ENCODE measurements around the gene GCSAML. TPM values are rescaled to one million over a fixed set of nuclear protein-coding genes. Genes with fewer than 3 reads are reported as not detected.

The GCSAML gene
- total and polyA plus RNA-seq, 9 of the 15 experiments (the other 6 are each of a cell fraction or from before 2014, with no cell fraction given) = 0.01 TPM; not detected in 8

DNA sequence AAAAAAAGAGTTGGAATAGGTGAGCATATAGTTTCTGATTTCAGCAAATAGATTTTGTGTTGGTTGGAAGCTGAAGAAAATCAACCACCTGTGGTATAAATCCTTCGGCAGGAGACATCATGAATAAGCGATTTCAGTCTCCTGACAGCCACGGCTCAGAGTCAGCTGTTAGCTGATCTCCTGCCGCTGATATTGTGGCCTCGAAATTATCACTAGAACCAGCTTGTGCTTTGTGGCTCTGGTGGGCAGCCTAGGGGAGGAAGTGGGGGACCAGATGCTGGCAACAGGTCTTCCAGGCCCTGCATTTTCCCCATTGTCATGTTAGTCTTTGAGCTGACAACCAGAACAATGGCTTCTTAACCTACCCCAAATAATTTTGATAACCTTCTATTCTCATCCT lies 842 bp upstream of the GCSAML start (continued):
- TF ChIP-seq, protein P1, sequence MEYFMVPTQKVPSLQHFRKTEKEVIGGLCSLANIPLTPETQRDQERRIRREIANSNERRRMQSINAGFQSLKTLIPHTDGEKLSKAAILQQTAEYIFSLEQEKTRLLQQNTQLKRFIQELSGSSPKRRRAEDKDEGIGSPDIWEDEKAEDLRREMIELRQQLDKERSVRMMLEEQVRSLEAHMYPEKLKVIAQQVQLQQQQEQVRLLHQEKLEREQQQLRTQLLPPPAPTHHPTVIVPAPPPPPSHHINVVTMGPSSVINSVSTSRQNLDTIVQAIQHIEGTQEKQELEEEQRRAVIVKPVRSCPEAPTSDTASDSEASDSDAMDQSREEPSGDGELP (CRISPR knock-in tag; IDR thresholded peaks at IDR 0.05; ENCODE audit: borderline replicate concordance) = peak; percentile 98
- no peak for TF ChIP-seq ZNF57 (CRISPR knock-in tag; IDR thresholded peaks at IDR 0.05)
- no peak for TF ChIP-seq ETS2 (tag; IDR thresholded peaks at IDR 0.05; ENCODE audit: borderline replicate concordance, poor library complexity, severe bottlenecking)
- TF ChIP-seq, protein P2, sequence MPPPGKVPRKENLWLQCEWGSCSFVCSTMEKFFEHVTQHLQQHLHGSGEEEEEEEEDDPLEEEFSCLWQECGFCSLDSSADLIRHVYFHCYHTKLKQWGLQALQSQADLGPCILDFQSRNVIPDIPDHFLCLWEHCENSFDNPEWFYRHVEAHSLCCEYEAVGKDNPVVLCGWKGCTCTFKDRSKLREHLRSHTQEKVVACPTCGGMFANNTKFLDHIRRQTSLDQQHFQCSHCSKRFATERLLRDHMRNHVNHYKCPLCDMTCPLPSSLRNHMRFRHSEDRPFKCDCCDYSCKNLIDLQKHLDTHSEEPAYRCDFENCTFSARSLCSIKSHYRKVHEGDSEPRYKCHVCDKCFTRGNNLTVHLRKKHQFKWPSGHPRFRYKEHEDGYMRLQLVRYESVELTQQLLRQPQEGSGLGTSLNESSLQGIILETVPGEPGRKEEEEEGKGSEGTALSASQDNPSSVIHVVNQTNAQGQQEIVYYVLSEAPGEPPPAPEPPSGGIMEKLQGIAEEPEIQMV (tag; conservative IDR thresholded peaks at IDR 0.05; ENCODE audit: low read depth) = no peak
- no peak for TF ChIP-seq ZNF232 (CRISPR knock-in tag; IDR thresholded peaks at IDR 0.05)
- no peak for TF ChIP-seq RAD21 (CRISPR knock-in tag; conservative IDR thresholded peaks at IDR 0.05 in 1 of 2, IDR thresholded peaks at IDR 0.05 in 1 of 2)
- no peak for TF ChIP-seq ZFPM2 (CRISPR knock-in tag; IDR thresholded peaks at IDR 0.05)
- TF ChIP-seq TRIM24 (IDR thresholded peaks at IDR 0.05) = peak in 1 of 2 experiments; percentile 48; a peak in 1 of 4 replicates
- 0 out of 2 replicates have a peak, but pooled peaks have one; percentile 17 for TF ChIP-seq ZNF134 (CRISPR knock-in tag; conservative IDR thresholded peaks at IDR 0.05)
- no peak for TF ChIP-seq SAFB2 (IDR thresholded peaks at IDR 0.05; ENCODE audit: borderline replicate concordance, low read depth, low read length, severe bottlenecking)
- TF ChIP-seq POLR2AphosphoS5 (IDR thresholded peaks at IDR 0.05; ENCODE audit: control insufficient read depth, insufficient read depth, low read depth, low read length) = peak; percentile 40; the same call in 1 of the 2 replicates
- TF ChIP-seq KDM4B (IDR thresholded peaks at IDR 0.05; ENCODE audit: borderline replicate concordance in 2 of 2, low read depth in 1 of 2) = no peak
- TF ChIP-seq DACH1 (IDR thresholded peaks at IDR 0.05; ENCODE audit: partially characterized antibody) = peak; percentile 53
- TF ChIP-seq, protein P3, sequence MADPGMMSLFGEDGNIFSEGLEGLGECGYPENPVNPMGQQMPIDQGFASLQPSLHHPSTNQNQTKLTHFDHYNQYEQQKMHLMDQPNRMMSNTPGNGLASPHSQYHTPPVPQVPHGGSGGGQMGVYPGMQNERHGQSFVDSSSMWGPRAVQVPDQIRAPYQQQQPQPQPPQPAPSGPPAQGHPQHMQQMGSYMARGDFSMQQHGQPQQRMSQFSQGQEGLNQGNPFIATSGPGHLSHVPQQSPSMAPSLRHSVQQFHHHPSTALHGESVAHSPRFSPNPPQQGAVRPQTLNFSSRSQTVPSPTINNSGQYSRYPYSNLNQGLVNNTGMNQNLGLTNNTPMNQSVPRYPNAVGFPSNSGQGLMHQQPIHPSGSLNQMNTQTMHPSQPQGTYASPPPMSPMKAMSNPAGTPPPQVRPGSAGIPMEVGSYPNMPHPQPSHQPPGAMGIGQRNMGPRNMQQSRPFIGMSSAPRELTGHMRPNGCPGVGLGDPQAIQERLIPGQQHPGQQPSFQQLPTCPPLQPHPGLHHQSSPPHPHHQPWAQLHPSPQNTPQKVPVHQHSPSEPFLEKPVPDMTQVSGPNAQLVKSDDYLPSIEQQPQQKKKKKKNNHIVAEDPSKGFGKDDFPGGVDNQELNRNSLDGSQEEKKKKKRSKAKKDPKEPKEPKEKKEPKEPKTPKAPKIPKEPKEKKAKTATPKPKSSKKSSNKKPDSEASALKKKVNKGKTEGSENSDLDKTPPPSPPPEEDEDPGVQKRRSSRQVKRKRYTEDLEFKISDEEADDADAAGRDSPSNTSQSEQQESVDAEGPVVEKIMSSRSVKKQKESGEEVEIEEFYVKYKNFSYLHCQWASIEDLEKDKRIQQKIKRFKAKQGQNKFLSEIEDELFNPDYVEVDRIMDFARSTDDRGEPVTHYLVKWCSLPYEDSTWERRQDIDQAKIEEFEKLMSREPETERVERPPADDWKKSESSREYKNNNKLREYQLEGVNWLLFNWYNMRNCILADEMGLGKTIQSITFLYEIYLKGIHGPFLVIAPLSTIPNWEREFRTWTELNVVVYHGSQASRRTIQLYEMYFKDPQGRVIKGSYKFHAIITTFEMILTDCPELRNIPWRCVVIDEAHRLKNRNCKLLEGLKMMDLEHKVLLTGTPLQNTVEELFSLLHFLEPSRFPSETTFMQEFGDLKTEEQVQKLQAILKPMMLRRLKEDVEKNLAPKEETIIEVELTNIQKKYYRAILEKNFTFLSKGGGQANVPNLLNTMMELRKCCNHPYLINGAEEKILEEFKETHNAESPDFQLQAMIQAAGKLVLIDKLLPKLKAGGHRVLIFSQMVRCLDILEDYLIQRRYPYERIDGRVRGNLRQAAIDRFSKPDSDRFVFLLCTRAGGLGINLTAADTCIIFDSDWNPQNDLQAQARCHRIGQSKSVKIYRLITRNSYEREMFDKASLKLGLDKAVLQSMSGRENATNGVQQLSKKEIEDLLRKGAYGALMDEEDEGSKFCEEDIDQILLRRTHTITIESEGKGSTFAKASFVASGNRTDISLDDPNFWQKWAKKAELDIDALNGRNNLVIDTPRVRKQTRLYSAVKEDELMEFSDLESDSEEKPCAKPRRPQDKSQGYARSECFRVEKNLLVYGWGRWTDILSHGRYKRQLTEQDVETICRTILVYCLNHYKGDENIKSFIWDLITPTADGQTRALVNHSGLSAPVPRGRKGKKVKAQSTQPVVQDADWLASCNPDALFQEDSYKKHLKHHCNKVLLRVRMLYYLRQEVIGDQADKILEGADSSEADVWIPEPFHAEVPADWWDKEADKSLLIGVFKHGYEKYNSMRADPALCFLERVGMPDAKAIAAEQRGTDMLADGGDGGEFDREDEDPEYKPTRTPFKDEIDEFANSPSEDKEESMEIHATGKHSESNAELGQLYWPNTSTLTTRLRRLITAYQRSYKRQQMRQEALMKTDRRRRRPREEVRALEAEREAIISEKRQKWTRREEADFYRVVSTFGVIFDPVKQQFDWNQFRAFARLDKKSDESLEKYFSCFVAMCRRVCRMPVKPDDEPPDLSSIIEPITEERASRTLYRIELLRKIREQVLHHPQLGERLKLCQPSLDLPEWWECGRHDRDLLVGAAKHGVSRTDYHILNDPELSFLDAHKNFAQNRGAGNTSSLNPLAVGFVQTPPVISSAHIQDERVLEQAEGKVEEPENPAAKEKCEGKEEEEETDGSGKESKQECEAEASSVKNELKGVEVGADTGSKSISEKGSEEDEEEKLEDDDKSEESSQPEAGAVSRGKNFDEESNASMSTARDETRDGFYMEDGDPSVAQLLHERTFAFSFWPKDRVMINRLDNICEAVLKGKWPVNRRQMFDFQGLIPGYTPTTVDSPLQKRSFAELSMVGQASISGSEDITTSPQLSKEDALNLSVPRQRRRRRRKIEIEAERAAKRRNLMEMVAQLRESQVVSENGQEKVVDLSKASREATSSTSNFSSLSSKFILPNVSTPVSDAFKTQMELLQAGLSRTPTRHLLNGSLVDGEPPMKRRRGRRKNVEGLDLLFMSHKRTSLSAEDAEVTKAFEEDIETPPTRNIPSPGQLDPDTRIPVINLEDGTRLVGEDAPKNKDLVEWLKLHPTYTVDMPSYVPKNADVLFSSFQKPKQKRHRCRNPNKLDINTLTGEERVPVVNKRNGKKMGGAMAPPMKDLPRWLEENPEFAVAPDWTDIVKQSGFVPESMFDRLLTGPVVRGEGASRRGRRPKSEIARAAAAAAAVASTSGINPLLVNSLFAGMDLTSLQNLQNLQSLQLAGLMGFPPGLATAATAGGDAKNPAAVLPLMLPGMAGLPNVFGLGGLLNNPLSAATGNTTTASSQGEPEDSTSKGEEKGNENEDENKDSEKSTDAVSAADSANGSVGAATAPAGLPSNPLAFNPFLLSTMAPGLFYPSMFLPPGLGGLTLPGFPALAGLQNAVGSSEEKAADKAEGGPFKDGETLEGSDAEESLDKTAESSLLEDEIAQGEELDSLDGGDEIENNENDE (IDR thresholded peaks at IDR 0.05; ENCODE audit: low read depth, low read length) = no peak
